Bladder microvascular endothelial cell (primary cell): ENCODE results near the gene AARS1. TPM values are rescaled to one million over a fixed set of nuclear protein-coding genes. Genes with fewer than 3 reads are reported as not detected.

Experiments
- total RNA-seq: library from RNA; depleted of rRNA; stranded (reverse); fragments of >200 nt; gene quantifications from 2 replicates; pipeline ENCODE4 v1.2.3, GENCODE V29; 2014

Gene AARS1
- total RNA-seq = 88.9 and 139 TPM in 2 replicates

GRCh38 chr16:70289229-70290094, at the start of gene AARS1:
AARS1 (minus strand) TSS chr16:70289506; CDS start chr16:70282763, 6,743 bp downstream.

DNA sequence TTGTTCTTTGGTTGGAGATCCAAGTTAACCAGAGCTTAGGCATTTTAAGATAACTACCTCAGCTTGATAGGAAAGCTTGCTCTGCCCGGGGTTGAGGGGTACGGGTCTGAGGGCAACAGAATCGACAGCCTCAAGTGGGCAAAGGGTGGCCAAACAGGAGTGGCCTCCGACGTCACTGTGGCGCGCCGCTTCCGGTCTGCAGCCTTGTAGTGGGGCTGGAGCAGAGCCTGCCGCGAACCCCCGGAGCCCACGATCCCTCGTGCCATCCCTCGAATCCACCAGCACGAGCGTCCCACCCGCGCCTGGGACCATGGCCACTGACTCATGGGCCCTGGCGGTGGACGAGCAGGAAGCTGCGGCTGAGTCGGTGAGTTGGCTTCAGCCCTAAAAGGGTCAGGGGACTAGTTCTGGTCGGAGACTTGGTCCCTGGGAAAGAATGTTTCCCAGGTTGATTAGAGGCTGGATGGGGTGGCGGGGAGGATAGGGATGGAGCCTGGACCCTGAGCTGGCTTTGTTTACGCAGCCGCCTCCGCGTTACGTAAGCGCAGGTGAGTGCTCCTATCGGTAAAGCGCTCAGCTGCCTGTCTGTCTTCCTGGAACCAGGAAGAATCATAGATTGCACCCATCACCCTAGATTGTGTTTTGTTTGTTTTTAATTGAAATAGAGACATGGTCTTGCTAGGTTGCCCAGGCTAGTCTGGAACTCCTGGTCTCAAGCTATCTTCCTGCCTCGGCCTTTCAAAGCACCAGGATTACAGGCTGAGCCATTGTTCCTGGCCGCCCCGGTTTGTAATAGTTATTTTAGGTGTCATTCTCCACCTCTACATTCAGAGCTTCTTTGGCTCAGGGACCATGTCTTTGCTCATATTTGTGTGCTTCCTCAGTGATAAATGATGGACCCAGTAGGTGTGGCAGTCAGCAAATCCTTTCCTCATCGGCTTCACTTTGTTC, 10.0 kb upstream of the AARS1 start, which contains the start of gene DDX19B:
Gene DDX19B (plus strand): TSS at position 199 of the 951 bp plus-strand sequence. CDS start 112 bp downstream, at position 311.

DNA sequence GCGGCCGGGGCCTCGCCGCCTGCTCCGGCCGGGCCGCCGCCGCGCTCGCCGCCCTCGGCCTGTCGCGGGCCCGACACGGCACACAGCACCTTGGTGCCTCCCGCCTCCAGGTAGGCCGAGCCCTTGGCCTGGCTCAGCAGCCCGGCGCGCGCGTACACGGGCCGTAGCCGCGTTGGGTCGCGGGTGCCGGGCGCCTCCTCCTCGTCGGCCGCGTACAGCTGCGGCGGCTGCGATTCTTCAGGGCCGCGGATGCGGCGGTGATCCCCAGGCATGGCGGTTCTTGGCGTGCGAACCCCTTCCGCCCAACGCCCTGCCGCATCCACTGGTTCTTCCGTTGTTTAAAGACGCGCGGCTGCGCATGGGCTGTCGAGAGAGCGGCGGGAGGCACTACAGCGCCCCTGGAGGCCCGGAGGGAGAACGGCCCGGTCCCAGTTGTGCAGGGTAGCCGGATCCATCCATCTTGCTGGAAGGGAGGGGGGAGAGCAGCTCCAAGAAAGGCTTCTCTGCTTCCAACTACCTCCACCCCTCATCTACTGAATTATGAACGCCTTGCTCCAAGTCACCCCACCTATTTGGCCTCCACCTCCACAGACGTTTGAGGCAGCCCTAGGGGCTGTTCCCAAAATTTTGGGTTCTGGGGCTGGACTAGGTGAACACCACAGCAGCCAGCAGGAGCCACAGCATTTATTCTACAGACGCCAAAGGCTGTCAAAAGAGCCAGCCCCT, 37.5 kb downstream of the AARS1 start, which contains the start of gene EXOSC6:
Gene EXOSC6 (minus strand): TSS at position 312 of the 726 bp plus-strand sequence. CDS start 40 bp downstream, at position 272.

Other genes with a start within 250 kb of the AARS1 start
- 13.8 and 31.5 TPM in 2 replicates for gene PDPR, start 175.2 kb downstream of the AARS1 start, total RNA-seq
- 0.16 and 0.19 TPM in 2 replicates for gene CLEC18C, start 115.7 kb downstream of the AARS1 start, total RNA-seq
- gene EXOSC6, start 37.6 kb downstream of the AARS1 start, total RNA-seq = 25.1 and 39.4 TPM in 2 replicates
- 22.7 TPM in 2 replicates for gene DDX19B, start 9.7 kb upstream of the AARS1 start, total RNA-seq
- 23.5 and 46.7 TPM in 2 replicates for gene DDX19A, start 57.4 kb upstream of the AARS1 start, total RNA-seq
- gene ST3GAL2, start 149.6 kb upstream of the AARS1 start, total RNA-seq = 32.7 and 59.7 TPM in 2 replicates
- gene FCSK, start 165.1 kb upstream of the AARS1 start, total RNA-seq = 7.6 and 12.0 TPM in 2 replicates
- gene COG4, start 234.0 kb upstream of the AARS1 start, total RNA-seq = 87.1 and 89.4 TPM in 2 replicates
- 39.0 and 148 TPM in 2 replicates for gene SF3B3, start 234.3 kb upstream of the AARS1 start, total RNA-seq